OCI-LY7 (cell line): ENCODE results near the gene PRR5L. TPM values are rescaled to one million over a fixed set of nuclear protein-coding genes. Genes with fewer than 3 reads are reported as not detected.

Source experiments
- BruUV-seq: library from RNA; stranded (reverse); fragments of 400-500 nt; replicated peaks from 2 replicates; lab custom pipeline; 2021; lab: Mats Ljungman, UMichigan
- CTCF ChIA-PET: fragments of 300-600 bp; sonication (Branson Sonifier 250); formaldehyde crosslinking; loops from one replicate; lab custom pipeline; 2022; ENCODE audit warnings: antibody characterized with exemption; ENCODE audit not compliant: unreplicated experiment; lab: Charles Lee
- POLR2A ChIA-PET: fragments of 300-600 bp; sonication (Branson Sonifier 250); formaldehyde crosslinking; loops from one replicate; lab custom pipeline; 2022; ENCODE audit warnings: antibody characterized with exemption; lab: Charles Lee
- DNase-seq: peaks from one replicate; pipeline ENCODE4 v3.0.0-alpha.2; 2015; ENCODE audit warnings: low spot score
- H2AFZ ChIP-seq: fragments of 200-600 bp; sonication (generic), shearing (Covaris generic); 2 replicates; pipeline ENCODE4 v1.6.1; 2014; ENCODE audit warnings: mild to moderate bottlenecking, antibody characterized with exemption, low read length, moderate library complexity
- H3K27ac ChIP-seq: fragments of 200-600 bp; sonication (generic); 2 replicates; pipeline ENCODE4 v1.5.1; 2014; ENCODE audit warnings: mixed run types, low read depth, mild to moderate bottlenecking, moderate library complexity, low read length, inconsistent platforms; ENCODE audit not compliant: poor library complexity, severe bottlenecking
- H3K36me3 ChIP-seq: fragments of 200-600 bp; sonication (generic); 2 replicates; pipeline ENCODE4 v1.6.1; 2014; ENCODE audit warnings: mild to moderate bottlenecking, antibody characterized with exemption, low read length, moderate library complexity, mixed read lengths; ENCODE audit not compliant: insufficient read depth
- H3K4me1 ChIP-seq: fragments of 200-600 bp; sonication (generic); 2 replicates; pipeline ENCODE4 v1.5.1; 2014; ENCODE audit warnings: mild to moderate bottlenecking, low read length; ENCODE audit not compliant: insufficient read depth, poor library complexity, severe bottlenecking
- H3K4me2 ChIP-seq: fragments of 200-600 bp; sonication (generic); 2 replicates; pipeline ENCODE4 v1.6.1; 2014; ENCODE audit warnings: mild to moderate bottlenecking, low read length
- H3K4me3 ChIP-seq: fragments of 200-600 bp; sonication (generic); 2 replicates; pipeline ENCODE4 v1.5.1; 2014; ENCODE audit warnings: mild to moderate bottlenecking, low read depth, low read length; ENCODE audit not compliant: poor library complexity, severe bottlenecking
- H3K79me2 ChIP-seq: fragments of 200-600 bp; sonication (generic); 2 replicates; pipeline ENCODE4 v1.6.1; 2016; ENCODE audit warnings: low read depth, mild to moderate bottlenecking, low read length, moderate library complexity, mixed read lengths; ENCODE audit not compliant: insufficient read depth
- H3K9me2 ChIP-seq: fragments of 200-600 bp; sonication (generic); 2 replicates; pipeline ENCODE4 v1.6.1; 2016; ENCODE audit warnings: mild to moderate bottlenecking, low read length, mixed read lengths; ENCODE audit not compliant: insufficient read depth
- H3K9me3 ChIP-seq: fragments of 200-600 bp; sonication (generic); 2 replicates; pipeline ENCODE4 v1.6.1; 2014; ENCODE audit warnings: mild to moderate bottlenecking, mixed run types, low read length, mixed read lengths
- H4K20me1 ChIP-seq: fragments of 200-600 bp; sonication (generic); 2 replicates; pipeline ENCODE4 v1.6.1; 2014; ENCODE audit warnings: mild to moderate bottlenecking, antibody characterized with exemption, low read length, moderate library complexity, mixed read lengths; ENCODE audit not compliant: insufficient read depth
- CTCF ChIP-seq: fragments of 200-600 bp; sonication (generic); conservative IDR thresholded peaks from 2 replicates; pipeline ENCODE4 v1.5.1; 2014; ENCODE audit warnings: mild to moderate bottlenecking, antibody characterized with exemption, low read length, moderate library complexity, mixed read lengths
- EZH2phosphoT487 ChIP-seq: fragments of 200-600 bp; sonication (generic); IDR thresholded peaks from 2 replicates; pipeline ENCODE4 v1.6.1; 2018; ENCODE audit warnings: low read depth, borderline replicate concordance, mild to moderate bottlenecking, mixed run types, antibody characterized with exemption, low read length, moderate library complexity, mixed read lengths
- intact Hi-C: fragments of 100-400 bp; cut with micrococcal nuclease; formaldehyde crosslinking; loops from one replicate; pipeline ENCODE4 v1.10.0; 2022; ENCODE audit not compliant: unreplicated experiment
- total RNA-seq, 2 experiments: library from RNA; depleted of rRNA in 1 of 2; stranded (reverse); fragments of >200 nt in 1 of 2; shearing (Covaris generic) in 1 of 2; gene quantifications; 2 replicates each; pipeline ENCODE4 v1.2.3, GENCODE V29; 2014 to 2022

The PRR5L gene
- total RNA-seq, 2 experiments from 2014 or later, result not detected

- no peaks in the 10 kb centered on the region for H4K20me1 ChIP-seq
- POLR2A ChIA-PET, result interaction anchor here (0.7 kb wide), 1 partner anchor 90 kb away, joined by 7 read pairs; no protein-coding TSS in a partner anchor
- DNase-seq, result no peak
- H3K79me2 ChIP-seq, result no peaks in the 10 kb centered on the region
- H3K36me3 ChIP-seq, result no peaks in the 10 kb centered on the region
- no peaks in the 10 kb centered on the region for H3K9me3 ChIP-seq
- no peak for TF ChIP-seq CTCF
- CTCF ChIA-PET, result no interaction called here
- intact Hi-C loops, result no loop called here
- peaks cover 16% of the 10 kb centered on the region for H3K4me1 ChIP-seq
- H3K4me3 ChIP-seq, result no peak overlapping the region
- H3K4me2 ChIP-seq, result no peak overlapping the region
- no peaks in the 10 kb centered on the region for H3K9me2 ChIP-seq
- H2AFZ ChIP-seq, result no peak overlapping the region
- no peak overlapping the region for H3K27ac ChIP-seq
- no TSS peak for BruUV-seq
Observed at GRCh38 chr11:36388951-36389350, 92.9 kb downstream of the PRR5L start.

GRCh38 chr11:36389811-36390210, 93.7 kb downstream of the PRR5L start:
- no TSS peak for BruUV-seq
- no peaks in the 10 kb centered on the region for H3K9me2 ChIP-seq
- no peak overlapping the region for H3K4me3 ChIP-seq
- H3K4me1 ChIP-seq, result peaks cover 16% of the 10 kb centered on the region
- no peak overlapping the region for H3K27ac ChIP-seq
- H3K79me2 ChIP-seq, result no peaks in the 10 kb centered on the region
- TF ChIP-seq CTCF, result no peak
- no peak for TF ChIP-seq EZH2phosphoT487
- ChIA-PET POLR2A (no interaction called here), CTCF (no interaction called here)
- H3K36me3 ChIP-seq, result no peaks in the 10 kb centered on the region
- H3K4me2 ChIP-seq, result no peak overlapping the region
- no peak for DNase-seq
- H3K9me3 ChIP-seq, result no peaks in the 10 kb centered on the region
- no peaks in the 10 kb centered on the region for H4K20me1 ChIP-seq
- H2AFZ ChIP-seq, result no peak overlapping the region
- intact Hi-C loops, result no loop called here

- no peak overlapping the region for H3K27ac ChIP-seq
- no peaks in the 10 kb centered on the region for H3K79me2 ChIP-seq
- H2AFZ ChIP-seq, result no peak overlapping the region
- no peak overlapping the region for H3K4me3 ChIP-seq
- POLR2A ChIA-PET, result no interaction called here
- no peaks in the 10 kb centered on the region for H4K20me1 ChIP-seq
- peaks cover 16% of the 10 kb centered on the region for H3K4me1 ChIP-seq
- H3K9me2 ChIP-seq, result no peaks in the 10 kb centered on the region
- no peaks in the 10 kb centered on the region for H3K9me3 ChIP-seq
- no peaks in the 10 kb centered on the region for H3K36me3 ChIP-seq
- no TSS peak for BruUV-seq
- intact Hi-C loops, result no loop called here
- CTCF ChIA-PET, result no interaction called here
- peak; percentile 22 for DNase-seq
- peak overlapping the region; percentile 24; the same call in 1 of the 2 replicates for H3K4me2 ChIP-seq
- TF ChIP-seq CTCF (no peak), EZH2phosphoT487 (no peak)
Observed at GRCh38 chr11:36390963-36391471, 94.9 kb downstream of the PRR5L start.
